AG04449 (cell line): ENCODE measurements around the gene AK8.
"Not testable (repeated sequence)": the region's sequence is repeated elsewhere in the genome, so short reads cannot be mapped to it uniquely, and the experiment has no call there.

ENCODE experiments used
- CTCF ChIA-PET: fragments of 350-600 bp; formaldehyde crosslinking; extraction: SDS; loops from one replicate; lab custom pipeline; 2021; ENCODE audit warnings: antibody characterized with exemption; lab: Yijun Ruan, JAX
- POLR2A ChIA-PET: fragments of 400-600, 350-600 bp; formaldehyde crosslinking; extraction: SDS; loops from one replicate; lab custom pipeline; 2020; ENCODE audit warnings: antibody characterized with exemption, inconsistent platforms; lab: Yijun Ruan, JAX
- DNase-seq: peaks from one replicate; pipeline ENCODE4 v3.0.0-alpha.2; 2010; ENCODE audit warnings: low read depth, low spot score
- H3K4me3 ChIP-seq: 2 replicates; pipeline ENCODE4 v1.5.1; 2011; ENCODE audit warnings: low read depth, mild to moderate bottlenecking, control low read depth, low read length
- CTCF ChIP-seq: IDR thresholded peaks from one replicate; pipeline ENCODE4 v1.5.1; 2011; ENCODE audit warnings: mild to moderate bottlenecking, moderate library complexity, low read length, control low read depth, inconsistent platforms; ENCODE audit not compliant: insufficient read depth; ENCODE audit errors: missing control alignments

The AK8 gene

GRCh38 chr9:132776891-132777290 lies 101.2 kb downstream of the AK8 start:
- no peak for DNase-seq
- CTCF ChIA-PET, result interaction anchor here (2.3 kb wide), 1 partner anchor 10 kb away, joined by 7 read pairs; no protein-coding TSS in a partner anchor
- TF ChIP-seq CTCF, result no peak
- POLR2A ChIA-PET, result no interaction called here
- no peak overlapping the region for H3K4me3 ChIP-seq

- POLR2A ChIA-PET, result no interaction called here
- TF ChIP-seq CTCF, result no peak
Measured at GRCh38 chr9:132776268-132776667, 101.8 kb downstream of the AK8 start.

GRCh38 chr9:132775720-132776119 lies 102.4 kb downstream of the AK8 start:
- TF ChIP-seq CTCF, result no peak
- ChIA-PET CTCF (no interaction called here), POLR2A (no interaction called here)
- no peak overlapping the region for H3K4me3 ChIP-seq
- no peak for DNase-seq

More at GRCh38 chr9:132776268-132776667, 101.8 kb downstream of the AK8 start:
- DNase-seq, result no peak
- no peak overlapping the region for H3K4me3 ChIP-seq
- CTCF ChIA-PET, result no interaction called here

GRCh38 chr9:132774886-132775285 lies 103.2 kb downstream of the AK8 start:
- ChIA-PET CTCF (interaction anchor here (1.3 kb wide), 1 partner anchor 26 kb away, joined by 3 read pairs; no protein-coding TSS in a partner anchor), POLR2A (interaction anchor here (0.5 kb wide), 1 partner anchor 652 kb away, joined by 3 read pairs; no protein-coding TSS in a partner anchor)
- no peak for TF ChIP-seq CTCF
- no peak for DNase-seq
- H3K4me3 ChIP-seq, result no peak overlapping the region

- ChIA-PET CTCF (interaction anchor here (1.3 kb wide), 1 partner anchor 27 kb away, joined by 3 read pairs; no protein-coding TSS in a partner anchor), POLR2A (no interaction called here)
- DNase-seq, result no peak
- no peak overlapping the region for H3K4me3 ChIP-seq
- TF ChIP-seq CTCF, result no peak
Measured at GRCh38 chr9:132773764-132774339, 104.2 kb downstream of the AK8 start.

- no peak overlapping the region for H3K4me3 ChIP-seq
- TF ChIP-seq CTCF, result no peak
- no peak for DNase-seq
- POLR2A ChIA-PET, result no interaction called here
- CTCF ChIA-PET, result interaction anchor here (1.0 kb wide), 1 partner anchor 9 kb away, joined by 3 read pairs; no protein-coding TSS in a partner anchor
Measured at GRCh38 chr9:132773093-132773492, 105.0 kb downstream of the AK8 start.

GRCh38 chr9:132771752-132772151 lies 106.3 kb downstream of the AK8 start:
- POLR2A ChIA-PET, DNase-seq, H3K4me3 ChIP-seq, CTCF ChIA-PET: not testable (repeated sequence)
